ENCODE data around the gene RAP1GDS1.

GRCh38 chr4:98462487-98462886 is 201.3 kb downstream of the RAP1GDS1 start:
- no peak for TF ChIP-seq CTCF (IDR thresholded peaks at IDR 0.05; ENCODE audit: insufficient read depth, low read depth, low read length)
- TF ChIP-seq EZH2 (IDR thresholded peaks at IDR 0.05; ENCODE audit: insufficient read depth, low read length): no peak

All from astrocyte (in vitro differentiated cells and primary cell).